NOMO-1 treated with DMSO at 0.1 percent for 48 hours (cell line): ENCODE results near the gene FERMT3.

ENCODE experiments used
- DNase-seq: peaks from one replicate; lab custom pipeline; 2025; ENCODE audit not compliant: unreplicated experiment; lab: John Stamatoyannopoulos, UW

FERMT3 gene

GRCh38 chr11:64219354-64219684 lies 12.8 kb downstream of the FERMT3 start:
- DNase-seq = no peak

- DNase-seq = no peak
Measured at GRCh38 chr11:64219755-64220154, 13.2 kb downstream of the FERMT3 start.

- no peak for DNase-seq
Measured at GRCh38 chr11:64220271-64220670, 13.8 kb downstream of the FERMT3 start.

- DNase-seq = no peak
Measured at GRCh38 chr11:64220798-64221197, 14.3 kb downstream of the FERMT3 start.

- DNase-seq = no peak
Measured at GRCh38 chr11:64222651-64223000, 16.1 kb downstream of the FERMT3 start.

- DNase-seq = no peak
Measured at GRCh38 chr11:64223001-64223651, 16.6 kb downstream of the FERMT3 start.

- no peak for DNase-seq
Measured at GRCh38 chr11:64224151-64224890, 17.8 kb downstream of the FERMT3 start.

GRCh38 chr11:64224891-64225607 lies 18.5 kb downstream of the FERMT3 start:
- DNase-seq = no peak

GRCh38 chr11:64225608-64226506 lies 19.3 kb downstream of the FERMT3 start, which contains the start of the genes NUDT22 and TRPT1:
Gene NUDT22 (plus strand): TSS chr11:64226274. CDS start chr11:64226653, 379 bp downstream.
Gene TRPT1 (minus strand): TSS chr11:64226186. CDS start chr11:64225860, 326 bp downstream.
- DNase-seq = peak; percentile 80

GRCh38 chr11:64226507-64227051 lies 20.1 kb downstream of the FERMT3 start:
- DNase-seq = peak; percentile 48

GRCh38 chr11:64227405-64227956 lies 21.0 kb downstream of the FERMT3 start:
- no peak for DNase-seq

GRCh38 chr11:64229090-64229743 lies 22.7 kb downstream of the FERMT3 start:
- no peak for DNase-seq

GRCh38 chr11:64229744-64230170 lies 23.2 kb downstream of the FERMT3 start:
- DNase-seq = no peak

GRCh38 chr11:64230171-64230984 lies 23.9 kb downstream of the FERMT3 start, which contains the start of gene DNAJC4:
Gene DNAJC4 (plus strand): TSS chr11:64230548. CDS start chr11:64230855, 307 bp downstream.
- DNase-seq = peak; percentile 90

- DNase-seq = peak; percentile 54
Measured at GRCh38 chr11:64230985-64231365, 24.5 kb downstream of the FERMT3 start.

- DNase-seq = no peak
Measured at GRCh38 chr11:64231546-64231945, 25.0 kb downstream of the FERMT3 start.

- DNase-seq = no peak
Measured at GRCh38 chr11:64232182-64232966, 25.9 kb downstream of the FERMT3 start.

- no peak for DNase-seq
Measured at GRCh38 chr11:64232967-64233315, 26.4 kb downstream of the FERMT3 start.
